ENCODE results near the gene CSF1.

DNA sequence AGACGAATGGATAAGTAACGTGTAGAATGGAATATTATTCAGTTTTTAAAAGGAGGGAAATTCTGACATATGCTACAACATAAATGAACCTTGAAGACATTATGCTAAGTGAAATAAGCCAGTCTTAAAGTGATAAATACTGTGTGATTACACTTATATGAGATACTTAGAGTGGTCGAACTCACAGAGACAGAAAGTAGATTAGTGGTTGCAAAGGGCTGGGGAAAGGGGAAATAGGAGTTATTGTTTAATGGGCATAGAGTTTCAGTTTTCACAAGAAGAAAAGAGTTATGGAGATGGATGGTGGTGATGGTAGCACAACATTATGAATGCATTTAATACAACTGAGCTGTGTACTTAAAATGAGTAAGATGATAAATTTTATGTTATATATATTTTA is 59.3 kb downstream of the CSF1 start:
- TF ChIP-seq, protein P1, sequence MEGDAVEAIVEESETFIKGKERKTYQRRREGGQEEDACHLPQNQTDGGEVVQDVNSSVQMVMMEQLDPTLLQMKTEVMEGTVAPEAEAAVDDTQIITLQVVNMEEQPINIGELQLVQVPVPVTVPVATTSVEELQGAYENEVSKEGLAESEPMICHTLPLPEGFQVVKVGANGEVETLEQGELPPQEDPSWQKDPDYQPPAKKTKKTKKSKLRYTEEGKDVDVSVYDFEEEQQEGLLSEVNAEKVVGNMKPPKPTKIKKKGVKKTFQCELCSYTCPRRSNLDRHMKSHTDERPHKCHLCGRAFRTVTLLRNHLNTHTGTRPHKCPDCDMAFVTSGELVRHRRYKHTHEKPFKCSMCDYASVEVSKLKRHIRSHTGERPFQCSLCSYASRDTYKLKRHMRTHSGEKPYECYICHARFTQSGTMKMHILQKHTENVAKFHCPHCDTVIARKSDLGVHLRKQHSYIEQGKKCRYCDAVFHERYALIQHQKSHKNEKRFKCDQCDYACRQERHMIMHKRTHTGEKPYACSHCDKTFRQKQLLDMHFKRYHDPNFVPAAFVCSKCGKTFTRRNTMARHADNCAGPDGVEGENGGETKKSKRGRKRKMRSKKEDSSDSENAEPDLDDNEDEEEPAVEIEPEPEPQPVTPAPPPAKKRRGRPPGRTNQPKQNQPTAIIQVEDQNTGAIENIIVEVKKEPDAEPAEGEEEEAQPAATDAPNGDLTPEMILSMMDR (IDR thresholded peaks at IDR 0.05), result no peak
- no peak for TF ChIP-seq POLR2AphosphoS5 (IDR thresholded peaks at IDR 0.05)

Measured in prostate gland (tissue), 2 donors.